ENCODE results near the gene BCR.

The BCR gene

DNA sequence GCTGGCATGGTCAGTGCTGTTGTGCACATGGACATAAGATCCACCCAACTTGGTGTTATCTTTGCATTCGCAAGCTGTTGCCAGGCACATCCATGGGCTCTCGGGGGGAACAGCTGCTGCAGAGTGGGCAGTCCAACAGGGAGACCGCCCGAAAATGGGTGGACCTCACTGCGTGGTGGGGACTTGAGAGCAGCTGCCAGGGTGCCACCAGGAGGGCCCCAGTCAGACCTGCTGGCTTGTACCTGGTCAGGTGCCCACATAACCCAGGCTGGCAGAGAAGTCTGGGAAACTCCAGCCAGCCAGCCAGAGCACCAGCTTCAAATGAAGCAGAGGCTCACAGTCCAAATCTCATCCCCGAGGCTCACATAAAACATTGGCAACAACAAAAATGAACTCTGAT is 120.2 kb downstream of the BCR start:
- no peaks in the 10 kb centered on the region for H3K27me3 ChIP-seq (ENCODE audit: insufficient read depth, low read length)
- H4K91ac ChIP-seq (ENCODE audit: low read depth, low read length): no peak overlapping the region
- H3K79me1 ChIP-seq (ENCODE audit: low read length): peaks cover 2% of the 10 kb centered on the region
- H3K4me2 ChIP-seq (ENCODE audit: low read length): no peak overlapping the region
- no peak overlapping the region for H2BK120ac ChIP-seq (ENCODE audit: insufficient read depth, low read length, poor library complexity)
- no peak overlapping the region for H3K27ac ChIP-seq (ENCODE audit: low read depth, low read length)
- DNase-seq: no peak
- no peak overlapping the region for H3K4ac ChIP-seq (ENCODE audit: low read depth, low read length)
- no peak overlapping the region for H4K12ac ChIP-seq (ENCODE audit: low read depth, low read length)
- H3K36me3 ChIP-seq (ENCODE audit: control insufficient read depth in 1 of 2, insufficient read depth in 2 of 2, low read length in 2 of 2): peaks cover 38 to 52% of the 10 kb centered on the region in 2 experiments
- no peak overlapping the region for H3K23ac ChIP-seq (ENCODE audit: low read length)
- H2BK12ac ChIP-seq (ENCODE audit: low read length): peak overlapping the region; percentile 26
- H2AFZ ChIP-seq (ENCODE audit: insufficient read depth, low read length, poor library complexity): no peak overlapping the region
- no peak overlapping the region for H4K8ac ChIP-seq (ENCODE audit: low read depth, low read length)
- H3K79me2 ChIP-seq (ENCODE audit: control insufficient read depth, insufficient read depth, low read length, poor library complexity): no peaks in the 10 kb centered on the region
- no peak overlapping the region for H2AK5ac ChIP-seq (ENCODE audit: low read length)
- no peak overlapping the region for H3K18ac ChIP-seq (ENCODE audit: low read length)
- no peak overlapping the region for H3K9ac ChIP-seq (ENCODE audit: low read length)
- H3K4me3 ChIP-seq (ENCODE audit: low read depth, low read length): no peak overlapping the region
- H3K4me1 ChIP-seq (ENCODE audit: control insufficient read depth in 1 of 2, insufficient read depth in 2 of 2, low read length in 2 of 2): peaks cover 8 to 17% of the 10 kb centered on the region in 2 experiments
- no peaks in the 10 kb centered on the region for H3K9me3 ChIP-seq (ENCODE audit: insufficient read depth, low read depth, low read length)
- H2BK5ac ChIP-seq (ENCODE audit: low read depth, low read length, poor library complexity): no peak overlapping the region
- no CpG with 5 or more reads among the region's 6 CpGs for WGBS (ENCODE audit: extremely low coverage, insufficient coverage, insufficient read length)
- no peak overlapping the region for H3K14ac ChIP-seq (ENCODE audit: low read length)

DNA sequence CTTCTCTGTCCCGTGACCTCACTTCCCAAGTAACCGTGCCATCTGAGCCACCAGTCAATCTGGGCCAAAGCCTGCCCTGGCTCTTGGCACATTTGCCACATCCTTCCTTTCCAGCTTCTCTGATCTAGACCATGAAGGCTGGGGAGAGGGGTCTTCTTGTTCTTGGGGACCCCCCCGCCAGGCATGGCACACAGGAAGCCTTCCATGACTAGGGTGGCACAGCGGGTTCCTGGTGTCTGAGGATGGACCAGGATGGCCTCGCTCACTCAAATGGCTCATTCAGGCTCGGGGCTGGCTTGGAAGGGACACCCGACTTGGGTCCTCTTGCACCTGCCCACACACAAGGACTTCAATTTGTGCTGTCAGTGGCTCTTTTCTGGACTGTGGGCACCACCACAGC is 121.3 kb downstream of the BCR start:
- no peak for DNase-seq
- no peak overlapping the region for H4K91ac ChIP-seq (ENCODE audit: low read depth, low read length)
- H3K4me1 ChIP-seq (ENCODE audit: control insufficient read depth in 1 of 2, insufficient read depth in 2 of 2, low read length in 2 of 2): peaks cover 8 to 17% of the 10 kb centered on the region in 2 experiments
- H2BK120ac ChIP-seq (ENCODE audit: insufficient read depth, low read length, poor library complexity): no peak overlapping the region
- H2BK12ac ChIP-seq (ENCODE audit: low read length): no peak overlapping the region
- no peaks in the 10 kb centered on the region for H3K27me3 ChIP-seq (ENCODE audit: insufficient read depth, low read length)
- H3K18ac ChIP-seq (ENCODE audit: low read length): no peak overlapping the region
- H3K9me3 ChIP-seq (ENCODE audit: insufficient read depth, low read depth, low read length): no peaks in the 10 kb centered on the region
- H4K8ac ChIP-seq (ENCODE audit: low read depth, low read length): no peak overlapping the region
- H3K9ac ChIP-seq (ENCODE audit: low read length): no peak overlapping the region
- no peak overlapping the region for H3K4me2 ChIP-seq (ENCODE audit: low read length)
- no peaks in the 10 kb centered on the region for H3K79me2 ChIP-seq (ENCODE audit: control insufficient read depth, insufficient read depth, low read length, poor library complexity)
- H3K36me3 ChIP-seq (ENCODE audit: control insufficient read depth in 1 of 2, insufficient read depth in 2 of 2, low read length in 2 of 2): peaks cover 39 to 49% of the 10 kb centered on the region in 2 experiments
- no peak overlapping the region for H3K14ac ChIP-seq (ENCODE audit: low read length)
- H2AFZ ChIP-seq (ENCODE audit: insufficient read depth, low read length, poor library complexity): no peak overlapping the region
- WGBS (ENCODE audit: extremely low coverage, insufficient coverage, insufficient read length): no CpG with 5 or more reads among the region's 7 CpGs
- no peak overlapping the region for H2BK5ac ChIP-seq (ENCODE audit: low read depth, low read length, poor library complexity)
- no peak overlapping the region for H3K4me3 ChIP-seq (ENCODE audit: low read depth, low read length)
- no peak overlapping the region for H3K4ac ChIP-seq (ENCODE audit: low read depth, low read length)
- H2AK5ac ChIP-seq (ENCODE audit: low read length): no peak overlapping the region
- H3K23ac ChIP-seq (ENCODE audit: low read length): no peak overlapping the region
- H4K12ac ChIP-seq (ENCODE audit: low read depth, low read length): no peak overlapping the region
- no peak overlapping the region for H3K27ac ChIP-seq (ENCODE audit: low read depth, low read length)
- peaks cover 2% of the 10 kb centered on the region for H3K79me1 ChIP-seq (ENCODE audit: low read length)

DNA sequence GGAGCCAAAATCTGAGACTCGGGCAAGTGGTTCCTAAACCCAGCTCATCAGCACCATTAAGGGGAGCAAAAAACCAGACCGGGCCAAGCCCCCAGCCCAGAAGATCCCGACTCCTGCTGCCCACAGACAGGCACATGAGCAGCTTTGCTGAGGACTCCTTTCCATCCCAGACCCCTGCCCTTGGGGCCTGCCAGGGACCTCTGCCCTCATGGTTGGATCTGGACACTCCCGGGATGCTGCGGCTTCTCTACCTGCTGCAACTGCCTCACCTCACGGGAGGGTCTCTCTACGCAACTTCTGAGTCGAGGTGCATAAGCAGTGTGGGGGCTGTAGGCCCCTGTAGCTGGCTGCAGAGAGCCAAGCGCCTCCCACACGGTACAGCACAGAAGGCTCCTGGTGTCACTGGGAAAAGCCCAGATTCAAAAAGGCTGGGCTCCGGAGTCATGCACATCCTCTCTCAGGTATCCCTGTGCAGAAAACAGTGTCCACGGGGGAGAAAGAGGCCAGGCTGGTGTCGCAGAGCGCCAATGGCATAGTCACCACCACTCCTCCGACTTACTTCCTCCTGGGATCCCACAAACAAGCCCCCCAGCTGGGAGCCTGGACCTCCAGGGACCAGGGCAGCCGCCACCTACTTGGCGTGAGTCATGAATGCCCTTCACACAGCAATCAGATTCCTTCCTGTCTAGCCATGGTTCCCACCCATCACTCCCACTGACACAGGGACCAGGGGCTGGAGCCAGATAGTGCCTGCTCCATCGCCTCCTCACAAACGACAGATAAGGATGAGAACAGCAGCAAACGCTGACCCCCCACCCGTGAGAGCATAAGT is 122.1 kb downstream of the BCR start:
- no peak overlapping the region for H3K4ac ChIP-seq (ENCODE audit: low read depth, low read length)
- H3K9ac ChIP-seq (ENCODE audit: low read length): no peak overlapping the region
- no peak overlapping the region for H2AFZ ChIP-seq (ENCODE audit: insufficient read depth, low read length, poor library complexity)
- H3K79me1 ChIP-seq (ENCODE audit: low read length): peaks cover 1% of the 10 kb centered on the region
- peaks cover 5 to 12% of the 10 kb centered on the region in 2 experiments for H3K4me1 ChIP-seq (ENCODE audit: control insufficient read depth in 1 of 2, insufficient read depth in 2 of 2, low read length in 2 of 2)
- no peaks in the 10 kb centered on the region for H3K9me3 ChIP-seq (ENCODE audit: insufficient read depth, low read depth, low read length)
- no peak overlapping the region for H2BK12ac ChIP-seq (ENCODE audit: low read length)
- no peak overlapping the region for H2BK5ac ChIP-seq (ENCODE audit: low read depth, low read length, poor library complexity)
- no peak overlapping the region for H4K12ac ChIP-seq (ENCODE audit: low read depth, low read length)
- no peak overlapping the region for H3K4me3 ChIP-seq (ENCODE audit: low read depth, low read length)
- H3K36me3 ChIP-seq (ENCODE audit: control insufficient read depth in 1 of 2, insufficient read depth in 2 of 2, low read length in 2 of 2): peaks cover 39 to 45% of the 10 kb centered on the region in 2 experiments
- H3K27me3 ChIP-seq (ENCODE audit: insufficient read depth, low read length): no peaks in the 10 kb centered on the region
- no CpG with 5 or more reads among the region's 21 CpGs for WGBS (ENCODE audit: extremely low coverage, insufficient coverage, insufficient read length)
- no peak overlapping the region for H2BK120ac ChIP-seq (ENCODE audit: insufficient read depth, low read length, poor library complexity)
- no peak overlapping the region for H2AK5ac ChIP-seq (ENCODE audit: low read length)
- no peaks in the 10 kb centered on the region for H3K79me2 ChIP-seq (ENCODE audit: control insufficient read depth, insufficient read depth, low read length, poor library complexity)
- no peak overlapping the region for H3K4me2 ChIP-seq (ENCODE audit: low read length)
- no peak overlapping the region for H4K91ac ChIP-seq (ENCODE audit: low read depth, low read length)
- H4K8ac ChIP-seq (ENCODE audit: low read depth, low read length): no peak overlapping the region
- H3K14ac ChIP-seq (ENCODE audit: low read length): no peak overlapping the region
- H3K23ac ChIP-seq (ENCODE audit: low read length): no peak overlapping the region
- H3K27ac ChIP-seq (ENCODE audit: low read depth, low read length): no peak overlapping the region
- DNase-seq: no peak
- H3K18ac ChIP-seq (ENCODE audit: low read length): no peak overlapping the region

DNA sequence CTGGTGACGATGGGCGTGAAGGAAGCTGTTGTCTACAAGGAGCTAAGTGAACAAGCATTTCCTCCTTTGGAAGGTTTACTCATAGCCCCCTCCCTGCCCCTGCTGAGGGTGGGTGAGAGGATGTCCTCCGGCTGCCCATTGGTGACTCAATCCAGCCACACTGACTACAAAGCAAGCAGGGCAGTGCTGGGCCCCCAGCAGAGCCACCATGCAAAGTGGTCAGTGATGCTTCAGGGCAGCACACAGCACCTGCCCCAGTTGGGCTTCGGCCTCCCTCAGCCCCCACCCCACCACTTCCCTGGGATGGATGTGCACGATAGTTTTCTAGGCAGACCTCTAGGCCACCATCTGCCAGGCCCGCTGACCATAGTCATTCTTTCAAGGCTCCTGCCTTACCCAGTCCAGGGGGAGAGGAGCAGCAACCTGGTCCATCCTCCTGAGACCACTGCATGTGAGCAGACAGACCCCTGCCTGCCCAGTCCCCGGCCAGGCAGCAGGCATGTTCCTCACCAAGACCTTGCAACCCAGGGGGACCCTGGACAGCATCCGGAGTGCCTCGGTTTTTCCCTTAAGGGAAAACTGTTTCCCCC is 125.1 kb downstream of the BCR start:
- no peak overlapping the region for H4K12ac ChIP-seq (ENCODE audit: low read depth, low read length)

More for the DNA sequence above, 125.1 kb downstream of the BCR start:
- no peak overlapping the region for H3K27ac ChIP-seq (ENCODE audit: low read depth, low read length)
- H3K79me1 ChIP-seq (ENCODE audit: low read length): no peaks in the 10 kb centered on the region
- H2AK5ac ChIP-seq (ENCODE audit: low read length): no peak overlapping the region
- no peak overlapping the region for H4K8ac ChIP-seq (ENCODE audit: low read depth, low read length)
- H3K36me3 ChIP-seq (ENCODE audit: control insufficient read depth in 1 of 2, insufficient read depth in 2 of 2, low read length in 2 of 2): peaks cover 35 to 36% of the 10 kb centered on the region in 2 experiments
- no peaks in the 10 kb centered on the region for H3K79me2 ChIP-seq (ENCODE audit: control insufficient read depth, insufficient read depth, low read length, poor library complexity)
- H3K27me3 ChIP-seq (ENCODE audit: insufficient read depth, low read length): no peaks in the 10 kb centered on the region
- no CpG with 5 or more reads among the region's 9 CpGs for WGBS (ENCODE audit: extremely low coverage, insufficient coverage, insufficient read length)
- H3K9ac ChIP-seq (ENCODE audit: low read length): no peak overlapping the region
- no peak overlapping the region for H3K4ac ChIP-seq (ENCODE audit: low read depth, low read length)
- no peaks in the 10 kb centered on the region for H3K9me3 ChIP-seq (ENCODE audit: insufficient read depth, low read depth, low read length)
- no peak for DNase-seq
- H4K91ac ChIP-seq (ENCODE audit: low read depth, low read length): no peak overlapping the region
- H3K14ac ChIP-seq (ENCODE audit: low read length): no peak overlapping the region
- H2BK12ac ChIP-seq (ENCODE audit: low read length): no peak overlapping the region
- no peak overlapping the region for H2BK120ac ChIP-seq (ENCODE audit: insufficient read depth, low read length, poor library complexity)
- H3K18ac ChIP-seq (ENCODE audit: low read length): no peak overlapping the region
- no peak overlapping the region for H3K4me3 ChIP-seq (ENCODE audit: low read depth, low read length)
- H2AFZ ChIP-seq (ENCODE audit: insufficient read depth, low read length, poor library complexity): no peak overlapping the region
- peaks cover 0 to under 1% of the 10 kb centered on the region in 2 experiments for H3K4me1 ChIP-seq (ENCODE audit: control insufficient read depth in 1 of 2, insufficient read depth in 2 of 2, low read length in 2 of 2)
- H2BK5ac ChIP-seq (ENCODE audit: low read depth, low read length, poor library complexity): no peak overlapping the region
- H3K4me2 ChIP-seq (ENCODE audit: low read length): no peak overlapping the region
- no peak overlapping the region for H3K23ac ChIP-seq (ENCODE audit: low read length)

Data from trophoblast cell (in vitro differentiated cells and primary cell).